HepG2 (cell line): ENCODE data around the gene ATG2A.

Source experiments
- POLR2AphosphoS5 ChIP-seq: IDR thresholded peaks from 2 replicates; pipeline ENCODE4 v1.6.1; 2012; ENCODE audit warnings: low read depth, low read length
- PRDM15 ChIP-seq: sonication (generic); formaldehyde crosslinking; IDR thresholded peaks from 2 replicates; pipeline ENCODE4 v1.4.0; 2020; ENCODE audit warnings: missing genetic modification reagents
- RBM39 ChIP-seq: fragments of 200-400 bp; formaldehyde crosslinking; IDR thresholded peaks from one replicate; pipeline ENCODE4 v1.6.1; 2018; ENCODE audit warnings: antibody characterized with exemption, mild to moderate bottlenecking, low read depth, low read length; ENCODE audit not compliant: poor library complexity, severe bottlenecking
- SMC3 ChIP-seq: IDR thresholded peaks from 2 replicates; pipeline ENCODE4 v1.6.1; 2011; ENCODE audit warnings: low read length, improper control_type of control experiment
- TBX2 ChIP-seq: sonication (generic); formaldehyde crosslinking; IDR thresholded peaks from 2 replicates; pipeline ENCODE4 v1.5.0; 2020; ENCODE audit warnings: missing genetic modification reagents, mild to moderate bottlenecking, borderline replicate concordance
- ZKSCAN5 ChIP-seq: sonication (generic); formaldehyde crosslinking; IDR thresholded peaks from 2 replicates; pipeline ENCODE4 v1.5.1; 2020; ENCODE audit warnings: mild to moderate bottlenecking, missing genetic modification reagents
- ZNF577 ChIP-seq: sonication (generic); formaldehyde crosslinking; IDR thresholded peaks from 2 replicates; pipeline ENCODE4 v1.4.0; 2020; ENCODE audit warnings: mild to moderate bottlenecking, low read depth, missing genetic modification reagents, borderline replicate concordance
- ZNF639 ChIP-seq: conservative IDR thresholded peaks from 2 replicates; pipeline ENCODE4 v1.6.1; 2018; ENCODE audit warnings: missing genetic modification reagents

- TF ChIP-seq POLR2AphosphoS5 (no peak), ZKSCAN5 (no peak), ZNF639 (CRISPR knock-in tag) (no peak), PRDM15 (CRISPR knock-in tag) (no peak), TBX2 (CRISPR knock-in tag) (no peak), RBM39 (no peak), ZNF577 (CRISPR knock-in tag) (no peak), SMC3 (no peak)
Observed at GRCh38 chr11:64875369-64876228, 41.4 kb downstream of the ATG2A start.
